HG03045 (cell line): ENCODE results near the gene VPS51.

Source experiments
- ATAC-seq: cut with Tn5 transposase; IDR thresholded peaks from one replicate; pipeline ENCODE4 v1.9.1; 2021; ENCODE audit warnings: mild to moderate bottlenecking, moderate library complexity; ENCODE audit not compliant: unreplicated experiment

Gene VPS51

GRCh38 chr11:65095974-65096806 is at the start of gene VPS51:
TSS of gene VPS51 (plus strand) at chr11:65096214. CDS start at chr11:65096251, 37 bp downstream.
- peak; percentile 73 for ATAC-seq

DNA sequence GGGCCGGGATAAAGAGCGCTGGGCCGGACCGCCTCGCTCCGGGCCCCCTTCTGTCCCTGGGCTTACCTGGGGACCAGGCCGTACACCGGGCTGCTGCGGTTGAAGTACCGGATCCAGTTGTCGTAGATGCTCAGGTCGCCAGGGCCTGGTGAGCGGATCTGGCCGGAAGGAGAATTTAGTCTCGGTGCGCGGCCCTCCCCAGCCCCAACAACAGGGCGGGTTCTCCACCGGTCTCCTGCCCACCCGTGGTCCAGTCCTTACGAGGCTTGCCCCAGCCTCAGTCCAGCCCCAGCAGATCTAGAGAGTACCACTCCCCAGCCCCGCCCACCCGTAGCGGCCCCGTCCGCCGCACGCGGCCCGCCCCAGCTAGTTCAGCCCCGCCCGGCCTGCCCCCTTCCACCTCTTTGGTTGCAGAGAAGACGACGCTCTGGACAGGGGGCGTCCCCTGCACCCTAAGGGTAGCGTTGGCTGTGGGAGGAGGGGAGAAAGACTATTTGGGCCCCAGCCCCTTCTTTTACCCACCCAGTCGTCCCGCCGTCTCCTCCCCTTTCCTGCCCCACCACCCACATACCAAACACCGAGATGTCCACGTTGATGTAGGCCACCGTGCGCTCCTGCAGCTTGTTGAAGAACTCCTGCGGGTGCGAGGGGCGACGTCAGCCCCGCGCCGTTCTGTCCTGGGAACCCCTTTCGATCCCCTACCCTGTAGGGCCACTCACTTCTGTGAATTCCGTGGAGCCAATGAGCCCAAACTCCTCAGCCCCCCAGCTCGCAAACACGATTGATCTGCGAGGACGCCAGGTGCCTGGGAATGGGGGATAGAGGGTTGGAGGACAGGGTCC is 48.2 kb upstream of the VPS51 start:
- ATAC-seq: no peak

- no peak for ATAC-seq
Observed at GRCh38 chr11:65051398-65051858, 44.6 kb upstream of the VPS51 start.

DNA sequence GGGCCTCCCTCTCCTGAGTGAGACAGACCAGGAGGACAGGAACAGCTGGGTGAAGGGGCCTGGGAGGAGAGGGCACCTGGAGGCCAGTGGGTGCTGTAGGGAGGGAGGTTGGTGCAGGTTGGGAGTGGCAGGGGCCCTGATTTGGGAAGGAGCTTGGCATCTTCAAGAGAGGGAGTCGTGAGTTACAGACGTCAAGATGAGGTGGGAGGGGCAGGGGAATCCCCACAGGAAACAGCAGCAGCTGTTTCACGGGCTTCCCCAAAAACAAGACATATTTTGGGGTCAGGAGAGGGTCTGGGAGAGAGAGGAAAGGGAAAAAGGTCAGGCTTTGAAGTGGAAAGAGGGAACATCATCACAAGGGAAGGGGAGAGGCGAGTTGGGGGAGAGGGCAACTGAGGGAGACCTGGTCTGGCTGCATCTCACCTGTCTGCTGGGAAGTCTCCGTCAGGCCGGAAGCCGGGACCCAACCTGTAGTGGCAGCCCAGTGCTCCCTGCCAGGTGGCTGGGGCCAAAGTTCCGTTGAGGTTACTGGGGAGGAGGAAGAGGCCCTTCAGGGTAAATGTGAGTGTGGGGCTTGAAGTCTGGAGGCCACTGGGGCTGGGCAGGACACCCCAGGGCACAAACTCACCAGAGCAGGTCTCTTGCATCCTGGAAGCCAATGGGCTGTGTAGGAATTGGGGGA is 42.0 kb upstream of the VPS51 start:
- no peak for ATAC-seq

- ATAC-seq: no peak
Observed at GRCh38 chr11:65055538-65055937, 40.5 kb upstream of the VPS51 start.

- ATAC-seq: no peak
Observed at GRCh38 chr11:65056999-65057398, 39.0 kb upstream of the VPS51 start.

- no peak for ATAC-seq
Observed at GRCh38 chr11:65057526-65057925, 38.5 kb upstream of the VPS51 start.

- no peak for ATAC-seq
Observed at GRCh38 chr11:65058012-65058411, 38.0 kb upstream of the VPS51 start.

DNA sequence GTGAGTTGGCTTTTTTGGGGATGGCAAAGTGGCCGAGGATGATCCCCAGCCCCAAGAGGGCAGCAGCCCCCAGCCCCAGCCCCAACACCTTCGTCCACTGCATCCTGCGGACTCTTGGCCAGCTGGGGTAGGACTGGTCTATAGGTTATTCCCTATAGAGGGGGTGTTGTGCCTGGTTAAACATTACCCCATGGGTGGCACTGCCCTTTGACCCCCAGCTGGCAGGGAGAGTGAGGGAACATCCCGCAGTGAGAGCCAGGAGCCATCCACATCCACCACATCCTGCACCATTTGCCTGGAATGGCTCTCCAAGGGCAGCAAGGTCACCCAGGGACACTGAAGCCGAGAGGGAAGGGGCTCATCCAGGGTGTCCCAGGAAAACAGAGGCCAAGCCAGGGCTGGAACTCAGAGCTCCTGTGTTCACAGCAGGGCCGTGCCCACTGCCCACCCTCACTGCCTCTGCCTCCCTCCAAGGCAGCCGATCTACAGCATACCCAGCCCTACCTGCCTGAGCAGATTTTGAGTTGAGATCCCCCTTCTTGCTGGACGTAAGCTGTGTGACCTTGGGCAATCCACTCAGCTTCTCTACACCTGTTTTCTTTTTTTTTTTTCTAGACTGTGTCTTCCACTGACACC is 37.5 kb upstream of the VPS51 start, which contains the start of gene NAALADL1:
Gene NAALADL1 (minus strand): TSS at position 135 of the 636 bp plus-strand sequence. CDS start 32 bp downstream, at position 103.
- ATAC-seq: no peak

GRCh38 chr11:65059523-65059922 is 36.5 kb upstream of the VPS51 start:
- ATAC-seq: no peak

DNA sequence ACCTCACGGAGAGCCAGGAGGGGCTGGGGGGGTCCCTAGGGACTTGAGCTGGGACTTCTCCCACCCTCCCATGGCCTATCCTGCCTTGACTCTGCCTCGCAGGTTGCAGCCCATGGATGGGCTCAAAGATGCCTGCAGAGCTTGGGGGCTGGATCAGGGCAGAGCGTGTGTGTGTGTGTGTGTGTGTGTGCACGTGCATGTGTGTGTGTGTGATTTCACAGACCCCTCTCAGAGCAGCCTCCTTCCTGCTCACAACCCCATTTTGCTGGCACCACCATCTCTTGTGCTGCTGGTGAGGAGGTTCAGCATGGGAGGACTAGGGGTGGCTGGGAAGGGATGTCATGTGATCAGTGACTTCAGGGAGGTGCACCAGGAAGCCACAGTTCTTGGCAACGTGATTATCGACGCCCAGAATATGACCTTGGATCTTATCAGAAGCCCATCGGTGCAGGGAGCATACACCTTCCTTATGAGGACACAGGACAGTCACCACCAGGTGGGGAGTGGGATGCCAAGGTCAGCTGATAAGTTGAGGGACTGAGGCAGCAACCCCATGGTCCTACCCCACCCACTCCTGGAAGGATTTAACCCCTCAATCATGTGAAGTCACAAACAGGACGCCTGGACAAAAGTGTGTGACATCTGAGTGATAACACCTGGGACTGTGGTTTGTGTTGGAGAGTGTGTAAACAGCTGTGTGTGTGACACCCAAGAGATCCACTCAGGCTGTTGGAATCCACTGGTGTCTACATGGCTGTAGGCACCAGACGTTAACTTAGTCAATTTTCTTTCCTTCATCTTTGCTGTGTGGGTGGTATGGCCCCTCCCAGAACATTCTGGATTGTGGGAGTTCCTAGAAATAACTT is 35.8 kb upstream of the VPS51 start:
- no peak for ATAC-seq

DNA sequence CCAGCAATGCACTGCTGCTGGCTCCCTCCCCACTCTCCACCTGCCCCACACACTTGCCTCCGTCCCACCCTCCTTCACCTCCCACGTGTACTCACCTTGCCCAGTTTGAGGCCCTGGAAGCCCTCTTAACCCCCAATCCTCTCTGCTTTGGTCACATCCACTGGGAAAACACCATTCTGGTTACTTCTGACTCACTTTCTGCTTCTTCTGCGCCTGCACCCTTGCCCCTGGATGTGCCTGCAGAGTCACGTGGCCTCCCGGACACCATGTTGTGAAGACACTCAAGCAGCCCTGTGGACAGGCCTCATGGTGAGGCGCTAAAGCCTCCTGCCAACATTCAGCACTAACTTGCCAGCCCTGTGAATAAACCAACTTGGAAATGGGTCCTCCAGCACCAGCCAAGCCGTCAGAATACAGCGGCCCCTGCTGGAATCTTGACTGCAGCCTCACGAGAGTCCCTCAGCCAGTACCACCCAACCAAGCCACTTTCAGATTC is 35.1 kb upstream of the VPS51 start:
- ATAC-seq: no peak

- no peak for ATAC-seq
Observed at GRCh38 chr11:65063532-65063931, 32.5 kb upstream of the VPS51 start.

- no peak for ATAC-seq
Observed at GRCh38 chr11:65064847-65065240, 31.2 kb upstream of the VPS51 start.

DNA sequence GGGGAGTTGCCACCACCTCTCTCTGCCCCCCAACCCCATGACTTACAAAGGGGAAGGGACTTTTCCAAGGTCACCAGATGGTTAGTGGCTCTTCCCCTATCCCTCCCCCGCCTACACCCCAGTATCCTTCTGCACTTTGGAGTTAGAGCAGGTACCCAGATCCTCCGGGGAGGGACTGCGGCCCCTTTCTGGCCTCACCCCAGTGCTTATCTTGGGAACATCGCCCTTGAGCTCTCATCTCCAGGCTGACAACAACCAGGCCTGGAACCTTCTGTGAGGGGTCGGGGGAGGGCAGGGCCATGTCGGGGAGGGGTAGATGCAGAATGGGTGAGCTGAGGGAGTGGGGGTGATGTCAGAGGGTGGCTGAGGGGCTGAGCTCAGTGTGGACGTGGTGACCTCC is 30.2 kb upstream of the VPS51 start:
- ATAC-seq: no peak

DNA sequence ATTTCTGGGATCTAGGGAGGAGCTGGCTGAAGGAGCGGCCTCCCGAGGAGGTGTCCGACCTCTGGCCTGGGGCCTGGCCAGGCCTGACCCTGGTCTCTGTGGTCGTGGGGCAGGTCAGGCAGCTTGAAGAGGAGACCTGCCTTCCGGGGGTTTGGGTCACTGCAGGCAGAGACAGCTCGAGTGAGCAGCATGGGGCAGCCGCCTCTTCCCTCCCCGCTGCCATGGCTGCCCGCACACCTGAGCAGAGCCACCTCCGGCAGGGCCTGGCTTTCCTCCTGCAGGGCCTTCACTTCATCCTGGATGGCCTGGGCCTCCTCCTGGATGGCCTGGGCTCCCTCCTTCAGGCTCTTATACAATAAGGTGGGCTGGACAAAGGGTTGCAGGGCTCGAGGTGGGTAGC is 29.7 kb upstream of the VPS51 start:
- no peak for ATAC-seq

- ATAC-seq: no peak
Observed at GRCh38 chr11:65066805-65067291, 29.2 kb upstream of the VPS51 start.

DNA sequence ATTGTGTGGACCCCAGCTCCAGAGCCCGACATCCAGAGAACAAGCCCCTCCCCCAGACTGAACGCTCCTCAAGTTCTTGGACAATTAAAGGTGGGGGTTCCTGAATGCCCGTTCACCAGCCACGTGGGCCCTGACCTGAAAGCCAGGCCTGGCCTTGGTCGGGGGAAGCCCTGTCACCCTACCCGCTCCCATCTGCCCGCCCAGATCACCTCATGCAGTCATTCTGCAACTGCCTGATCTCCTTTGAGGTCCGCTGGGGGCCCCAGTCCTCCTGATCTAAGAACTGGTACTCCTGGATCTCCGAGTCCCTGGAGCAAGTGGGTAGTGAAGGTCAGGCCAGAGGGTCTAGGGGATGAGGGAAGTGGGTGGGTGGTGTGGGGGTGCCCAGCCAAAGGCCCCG is 28.6 kb upstream of the VPS51 start:
- no peak for ATAC-seq

DNA sequence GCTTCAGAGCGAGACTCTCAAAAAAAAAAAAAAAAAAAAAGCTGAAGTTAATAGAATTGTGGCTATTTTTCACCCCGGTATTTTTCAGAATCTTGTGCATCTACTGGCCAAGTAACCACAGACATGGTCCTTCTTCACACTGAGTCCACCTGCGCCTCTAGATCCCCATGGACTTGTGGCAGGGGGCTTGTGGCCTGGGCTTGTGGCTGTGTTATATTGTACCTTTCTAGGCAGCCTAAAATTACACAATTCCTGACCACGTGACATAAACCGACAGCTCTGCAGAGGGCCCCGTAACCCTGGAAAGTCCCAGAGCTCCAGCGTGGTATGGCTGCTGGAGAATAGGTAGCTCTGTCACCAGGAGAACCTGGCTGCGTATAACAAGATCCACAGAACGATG is 26.8 kb upstream of the VPS51 start:
- ATAC-seq: no peak
